ENCODE results near the gene RTN4IP1. TPM values are rescaled to one million over a fixed set of nuclear protein-coding genes. Genes with fewer than 3 reads are reported as not detected.

RTN4IP1 gene
- total RNA-seq, 1 experiment from 2014 or later = 12.5 TPM

- H3K4me2 ChIP-seq (ENCODE audit: insufficient read depth, insufficient read length, low read length) = no peak overlapping the region
- no peaks in the 10 kb centered on the region; the same call in 1 of the 2 replicates for H3K4me1 ChIP-seq (ENCODE audit: insufficient read depth, low read length)
- no peak overlapping the region for H3K27ac ChIP-seq (ENCODE audit: insufficient read length, low read depth, low read length)
Measured at GRCh38 chr6:106525882-106526275, 103.4 kb downstream of the RTN4IP1 start.

More at GRCh38 chr6:106525882-106526275, 103.4 kb downstream of the RTN4IP1 start:
- no peak overlapping the region for H3K4me3 Mint-ChIP-seq
- no peak overlapping the region for H3K27ac Mint-ChIP-seq
- H3K79me1 ChIP-seq (ENCODE audit: insufficient read depth, low read depth, low read length, poor library complexity, severe bottlenecking) = no peaks in the 10 kb centered on the region
- H3K27me3 Mint-ChIP-seq (ENCODE audit: low read depth) = no peaks in the 10 kb centered on the region
- no peak overlapping the region for H2AFZ ChIP-seq (ENCODE audit: low read length)
- no peak overlapping the region for H2BK15ac ChIP-seq (ENCODE audit: low read depth, low read length)
- no peak overlapping the region for H3K4ac ChIP-seq (ENCODE audit: low read depth, low read length)
- H3K23ac ChIP-seq (ENCODE audit: insufficient read length, low read depth, low read length) = no peak overlapping the region
- peaks cover 6 to 7% of the 10 kb centered on the region in 2 experiments; a peak in 3 of 4 replicates for H3K4me1 Mint-ChIP-seq
- no peak overlapping the region for H2BK12ac ChIP-seq (ENCODE audit: insufficient read length, low read depth, low read length)
- no peaks in the 10 kb centered on the region for H3K23me2 ChIP-seq (ENCODE audit: insufficient read length, low read depth, low read length, poor library complexity, severe bottlenecking)
- no peak overlapping the region for H3K14ac ChIP-seq (ENCODE audit: insufficient read depth, low read length)
- no peak overlapping the region for H4K91ac ChIP-seq (ENCODE audit: insufficient read length, low read depth, low read length)
- no peaks in the 10 kb centered on the region for H3K27me3 ChIP-seq (ENCODE audit: insufficient read depth, low read length)
- no peak overlapping the region for H2BK5ac ChIP-seq (ENCODE audit: insufficient read length, low read length)
- WGBS (ENCODE audit: extremely low coverage, insufficient read length, low lambda C conversion rate) = no CpG with 5 or more reads among the region's 1 CpG
- H3T11ph ChIP-seq (ENCODE audit: low read length) = no peak overlapping the region
- no peaks in the 10 kb centered on the region for H3K36me3 Mint-ChIP-seq (ENCODE audit: insufficient read depth in 1 of 3, low read depth in 3 of 3)
- no peaks in the 10 kb centered on the region for H3K9me3 ChIP-seq (ENCODE audit: control insufficient read depth, low read depth, low read length)
- TF ChIP-seq CTCF (conservative IDR thresholded peaks at IDR 0.05) = no peak
- no peaks in the 10 kb centered on the region for H4K20me1 ChIP-seq (ENCODE audit: control insufficient read depth, insufficient read depth, insufficient read length)
- no peak overlapping the region for H4K8ac ChIP-seq (replicated peaks; ENCODE audit: insufficient read length, low read depth, low read length)
- H3K9me3 Mint-ChIP-seq = no peaks in the 10 kb centered on the region
- DNase-seq = no peak
- H2AK5ac ChIP-seq (ENCODE audit: insufficient read length, low read length) = no peak overlapping the region
- H3K18ac ChIP-seq (ENCODE audit: insufficient read length, low read depth, low read length) = no peak overlapping the region
- no peaks in the 10 kb centered on the region for H3K79me2 ChIP-seq (ENCODE audit: insufficient read depth, low read length)
- H4K5ac ChIP-seq (ENCODE audit: insufficient read length, low read depth, low read length) = no peak overlapping the region
- H3K56ac ChIP-seq (ENCODE audit: insufficient read length, low read depth, low read length) = no peak overlapping the region
- H2BK20ac ChIP-seq (ENCODE audit: low read depth, low read length, poor library complexity, severe bottlenecking) = no peak overlapping the region
- no peak overlapping the region for H3K9ac ChIP-seq (ENCODE audit: extremely low read depth, insufficient read length, low read length)
- no peak overlapping the region for H2BK120ac ChIP-seq (ENCODE audit: low read depth, low read length, poor library complexity, severe bottlenecking)

Data from H9 (cell line).